Measurements from ENCODE around the gene ZNF142. TPM values are rescaled to one million over a fixed set of nuclear protein-coding genes. Genes with fewer than 3 reads are reported as not detected.

ZNF142 gene
- total RNA-seq, 1 experiment from 2014 or later, result 23.1 TPM

- Histone ChIP-seq H3K27ac (no peak overlapping the region), H3K36me3 (ENCODE audit: low read depth) (peaks cover 12% of the 10 kb centered on the region), H3K79me2 (ENCODE audit: low read depth) (peaks cover 25% of the 10 kb centered on the region), H3K4me1 (replicated peaks; ENCODE audit: insufficient read depth) (peaks cover 5% of the 10 kb centered on the region; the same call in 1 of the 2 replicates), H2AFZ (no peak overlapping the region), H3F3A (ENCODE audit: insufficient read depth, low read depth) (peaks cover 15% of the 10 kb centered on the region; the same call in 1 of the 2 replicates), H3K9me2 (ENCODE audit: insufficient read depth) (no peaks in the 10 kb centered on the region), H3K27me3 (ENCODE audit: insufficient read depth, low read depth) (no peaks in the 10 kb centered on the region), H3K9me3 (ENCODE audit: insufficient read depth, low read depth) (no peaks in the 10 kb centered on the region), H3K4me2 (no peak overlapping the region), H3K4me3 (no peak overlapping the region), H4K20me1 (ENCODE audit: insufficient read depth) (no peaks in the 10 kb centered on the region)
- no TSS peak for BruUV-seq (replicated peaks)
- POLR2A ChIA-PET (ENCODE audit: unreplicated experiment), result no interaction called here
- DNase-seq, result no peak
- intact Hi-C loops (cut with micrococcal nuclease; ENCODE audit: unreplicated experiment), result no loop called here
- TF ChIP-seq EZH2 (IDR thresholded peaks at IDR 0.05; ENCODE audit: low read depth) (no peak), CTCF (conservative IDR thresholded peaks at IDR 0.05) (no peak)
- CTCF ChIA-PET, result no interaction called here
Measured at GRCh38 chr2:218662377-218662776, 3.0 kb upstream of the ZNF142 start.

- Histone ChIP-seq H3K79me2 (ENCODE audit: low read depth) (peaks cover 31% of the 10 kb centered on the region), H3K9me3 (ENCODE audit: insufficient read depth, low read depth) (no peaks in the 10 kb centered on the region), H3K4me3 (peak overlapping the region; percentile 75), H3K27me3 (ENCODE audit: insufficient read depth, low read depth) (no peaks in the 10 kb centered on the region), H3F3A (ENCODE audit: insufficient read depth, low read depth) (peaks cover 6% of the 10 kb centered on the region; the same call in 1 of the 2 replicates), H3K27ac (no peak overlapping the region), H3K9me2 (ENCODE audit: insufficient read depth) (no peaks in the 10 kb centered on the region), H3K4me1 (replicated peaks; ENCODE audit: insufficient read depth) (peaks cover 5% of the 10 kb centered on the region; the same call in 1 of the 2 replicates), H3K36me3 (ENCODE audit: low read depth) (peaks cover 10% of the 10 kb centered on the region), H4K20me1 (ENCODE audit: insufficient read depth) (no peaks in the 10 kb centered on the region), H2AFZ (peak overlapping the region; percentile 94), H3K4me2 (peak overlapping the region; percentile 93)
- DNase-seq, result no peak
- intact Hi-C loops (cut with micrococcal nuclease; ENCODE audit: unreplicated experiment), result loop anchor here (1.0 to 10.0 kb wide), 5 partner anchors 27 to 385 kb away; partner anchors contain the start of genes AAMP, CNOT9, PNKD and USP37
- no peak for TF ChIP-seq EZH2 (IDR thresholded peaks at IDR 0.05; ENCODE audit: low read depth)
- TF ChIP-seq CTCF (conservative IDR thresholded peaks at IDR 0.05), result no peak
- ChIA-PET CTCF (interaction anchor here (0.5 to 2.1 kb wide), 13 partner anchors 12 to 728 kb away, joined by 3 to 15 read pairs (median 4); partner anchors contain the start of genes CNPPD1, RNF25, STK36 and TTLL4), POLR2A (ENCODE audit: unreplicated experiment) (interaction anchor here (0.6 to 0.9 kb wide), 4 partner anchors 23 to 127 kb away, joined by 3 to 14 read pairs (median 8); no protein-coding TSS in a partner anchor)
- BruUV-seq (replicated peaks), result TSS peak; percentile 53
Measured at GRCh38 chr2:218659988-218660358, 550 bp upstream of the ZNF142 start.

- TF ChIP-seq EZH2 (IDR thresholded peaks at IDR 0.05; ENCODE audit: low read depth) (no peak), CTCF (conservative IDR thresholded peaks at IDR 0.05) (peak; percentile 72)
- BruUV-seq (replicated peaks), result no TSS peak
- H3K9me3 ChIP-seq (ENCODE audit: insufficient read depth, low read depth), result no peaks in the 10 kb centered on the region
- ChIA-PET CTCF (interaction anchor here (0.6 to 2.1 kb wide), 9 partner anchors 13 to 244 kb away, joined by 3 to 15 read pairs (median 4); partner anchors contain the start of genes RNF25 and STK36), POLR2A (ENCODE audit: unreplicated experiment) (interaction anchor here (0.6 to 0.9 kb wide), 2 partner anchors 21 to 116 kb away, joined by 3 read pairs; no protein-coding TSS in a partner anchor)
- H3K79me2 ChIP-seq (ENCODE audit: low read depth), result peaks cover 31% of the 10 kb centered on the region
- H3K4me2 ChIP-seq, result peak overlapping the region; percentile 93
- no peaks in the 10 kb centered on the region for H4K20me1 ChIP-seq (ENCODE audit: insufficient read depth)
- H2AFZ ChIP-seq, result peak overlapping the region; percentile 94
- peak overlapping the region; percentile 42; the same call in 1 of the 2 replicates for H3K27ac ChIP-seq
- intact Hi-C loops (cut with micrococcal nuclease; ENCODE audit: unreplicated experiment), result loop anchor here (1.0 to 10.0 kb wide), 6 partner anchors 29 to 384 kb away; partner anchors contain the start of genes AAMP, CNOT9, PNKD and USP37
- no peaks in the 10 kb centered on the region for H3K9me2 ChIP-seq (ENCODE audit: insufficient read depth)
- H3K4me3 ChIP-seq, result peak overlapping the region; percentile 75
- H3K36me3 ChIP-seq (ENCODE audit: low read depth), result peaks cover 13% of the 10 kb centered on the region
- H3K27me3 ChIP-seq (ENCODE audit: insufficient read depth, low read depth), result no peaks in the 10 kb centered on the region
- peaks cover 5% of the 10 kb centered on the region; the same call in 1 of the 2 replicates for H3K4me1 ChIP-seq (replicated peaks; ENCODE audit: insufficient read depth)
- peak; percentile 49 to 63 for DNase-seq
- peaks cover 6% of the 10 kb centered on the region; the same call in 1 of the 2 replicates for H3F3A ChIP-seq (ENCODE audit: insufficient read depth, low read depth)
Measured at GRCh38 chr2:218658671-218659257, 659 bp downstream of the ZNF142 start.

All from PC-9 (cell line).